IPS-18a (cell line): ENCODE measurements around the gene ARHGAP15.

Source experiments
- H3K27ac ChIP-seq: one replicate; pipeline ENCODE4 v1.5.1; 2013; ENCODE audit warnings: low read length
- H3K27me3 ChIP-seq: one replicate; pipeline ENCODE4 v1.6.1; 2013; ENCODE audit warnings: mild to moderate bottlenecking, low read length; ENCODE audit not compliant: control insufficient read depth, insufficient read depth
- H3K36me3 ChIP-seq: one replicate; pipeline ENCODE4 v1.6.1; 2013; ENCODE audit warnings: low read depth, low read length; ENCODE audit not compliant: control insufficient read depth
- H3K4me1 ChIP-seq: one replicate; pipeline ENCODE4 v1.6.1; 2013; ENCODE audit warnings: low read depth, low read length; ENCODE audit not compliant: control insufficient read depth
- H3K4me3 ChIP-seq: one replicate; pipeline ENCODE4 v1.5.1; 2013; ENCODE audit warnings: low read length
- H3K9ac ChIP-seq: one replicate; pipeline ENCODE4 v1.6.1; 2013; ENCODE audit warnings: mild to moderate bottlenecking, low read length, moderate library complexity
- H3K9me3 ChIP-seq: one replicate; pipeline ENCODE4 v1.6.1; 2013; ENCODE audit warnings: low read depth, low read length; ENCODE audit not compliant: control insufficient read depth

ARHGAP15 gene

GRCh38 chr2:143451642-143452281 lies 322.5 kb downstream of the ARHGAP15 start:
- H3K36me3 ChIP-seq: no peaks in the 10 kb centered on the region
- H3K4me3 ChIP-seq: no peak overlapping the region
- no peaks in the 10 kb centered on the region for H3K27me3 ChIP-seq
- no peaks in the 10 kb centered on the region for H3K9me3 ChIP-seq
- peaks cover 5% of the 10 kb centered on the region for H3K4me1 ChIP-seq
- H3K9ac ChIP-seq: no peak overlapping the region
- H3K27ac ChIP-seq: no peak overlapping the region

- Histone ChIP-seq H3K4me1 (peaks cover 5% of the 10 kb centered on the region), H3K4me3 (no peak overlapping the region), H3K9me3 (no peaks in the 10 kb centered on the region), H3K27ac (no peak overlapping the region), H3K27me3 (no peaks in the 10 kb centered on the region), H3K9ac (no peak overlapping the region), H3K36me3 (no peaks in the 10 kb centered on the region)
Observed at GRCh38 chr2:143452817-143453451, 323.7 kb downstream of the ARHGAP15 start.

GRCh38 chr2:143453981-143454511 lies 324.8 kb downstream of the ARHGAP15 start:
- no peak overlapping the region for H3K4me3 ChIP-seq
- no peaks in the 10 kb centered on the region for H3K9me3 ChIP-seq
- no peaks in the 10 kb centered on the region for H3K36me3 ChIP-seq
- no peak overlapping the region for H3K9ac ChIP-seq
- no peaks in the 10 kb centered on the region for H3K27me3 ChIP-seq
- peaks cover 5% of the 10 kb centered on the region for H3K4me1 ChIP-seq
- H3K27ac ChIP-seq: no peak overlapping the region

- Histone ChIP-seq H3K9ac (no peak overlapping the region), H3K27ac (no peak overlapping the region), H3K4me1 (peaks cover 5% of the 10 kb centered on the region), H3K36me3 (no peaks in the 10 kb centered on the region), H3K4me3 (no peak overlapping the region), H3K27me3 (no peaks in the 10 kb centered on the region), H3K9me3 (no peaks in the 10 kb centered on the region)
Observed at GRCh38 chr2:143455317-143455716, 326.1 kb downstream of the ARHGAP15 start.

- Histone ChIP-seq H3K36me3 (no peaks in the 10 kb centered on the region), H3K9ac (no peak overlapping the region), H3K9me3 (no peaks in the 10 kb centered on the region)
Observed at GRCh38 chr2:143458258-143459190, 329.3 kb downstream of the ARHGAP15 start.

GRCh38 chr2:143460382-143460781 lies 331.2 kb downstream of the ARHGAP15 start:
- Histone ChIP-seq H3K4me1 (peaks cover 5% of the 10 kb centered on the region), H3K36me3 (no peaks in the 10 kb centered on the region), H3K9me3 (no peaks in the 10 kb centered on the region), H3K27ac (no peak overlapping the region), H3K4me3 (no peak overlapping the region), H3K27me3 (no peaks in the 10 kb centered on the region), H3K9ac (no peak overlapping the region)

More at GRCh38 chr2:143458258-143459190, 329.3 kb downstream of the ARHGAP15 start:
- H3K4me3 ChIP-seq: no peak overlapping the region
- H3K4me1 ChIP-seq: peaks cover 5% of the 10 kb centered on the region
- no peaks in the 10 kb centered on the region for H3K27me3 ChIP-seq
- H3K27ac ChIP-seq: no peak overlapping the region

- Histone ChIP-seq H3K4me1 (no peaks in the 10 kb centered on the region), H3K27me3 (no peaks in the 10 kb centered on the region), H3K36me3 (no peaks in the 10 kb centered on the region), H3K9me3 (no peaks in the 10 kb centered on the region), H3K27ac (no peak overlapping the region), H3K9ac (no peak overlapping the region), H3K4me3 (no peak overlapping the region)
Observed at GRCh38 chr2:143463719-143464118, 334.5 kb downstream of the ARHGAP15 start.

- Histone ChIP-seq H3K27ac (no peak overlapping the region), H3K9me3 (no peaks in the 10 kb centered on the region), H3K9ac (no peak overlapping the region), H3K27me3 (no peaks in the 10 kb centered on the region), H3K4me3 (no peak overlapping the region), H3K36me3 (no peaks in the 10 kb centered on the region), H3K4me1 (no peaks in the 10 kb centered on the region)
Observed at GRCh38 chr2:143466391-143466790, 337.2 kb downstream of the ARHGAP15 start.

- no peak overlapping the region for H3K27ac ChIP-seq
- H3K4me1 ChIP-seq: no peaks in the 10 kb centered on the region
- H3K36me3 ChIP-seq: no peaks in the 10 kb centered on the region
- H3K9me3 ChIP-seq: no peaks in the 10 kb centered on the region
- H3K27me3 ChIP-seq: no peaks in the 10 kb centered on the region
- no peak overlapping the region for H3K4me3 ChIP-seq
- H3K9ac ChIP-seq: no peak overlapping the region
Observed at GRCh38 chr2:143467011-143467410, 337.8 kb downstream of the ARHGAP15 start.

GRCh38 chr2:143468341-143468888 lies 339.2 kb downstream of the ARHGAP15 start:
- Histone ChIP-seq H3K27me3 (no peaks in the 10 kb centered on the region), H3K9me3 (no peaks in the 10 kb centered on the region), H3K36me3 (no peaks in the 10 kb centered on the region), H3K4me1 (no peaks in the 10 kb centered on the region), H3K27ac (no peak overlapping the region), H3K4me3 (no peak overlapping the region), H3K9ac (no peak overlapping the region)

GRCh38 chr2:143469323-143469722 lies 340.1 kb downstream of the ARHGAP15 start:
- Histone ChIP-seq H3K9ac (no peak overlapping the region), H3K36me3 (no peaks in the 10 kb centered on the region), H3K9me3 (no peaks in the 10 kb centered on the region), H3K27ac (no peak overlapping the region), H3K4me1 (no peaks in the 10 kb centered on the region), H3K4me3 (no peak overlapping the region), H3K27me3 (no peaks in the 10 kb centered on the region)
